A549 treated with DMSO at 1 μM for 4 hours (cell line): Measurements from ENCODE around the gene CERKL. TPM values are rescaled to one million over a fixed set of nuclear protein-coding genes. Genes with fewer than 3 reads are reported as not detected.

Experiments
- total RNA-seq: library from RNA; stranded (reverse); fragments of 200-300 nt; extraction: Qiagen RNA extraction; gene quantifications from 5 replicates; pipeline ENCODE4 v1.2.3, GENCODE V29; 2022; ENCODE audit warnings: low read depth

Gene CERKL
- total RNA-seq = 0.30 to 0.40 TPM (median 0.34 TPM) in 5 replicates

GRCh38 chr2:181656450-181657291 is at the start of gene CERKL:
CERKL (minus strand) TSS chr2:181657105; CDS start chr2:181657006, 99 bp downstream.

GRCh38 chr2:181680055-181680936 is 23.4 kb upstream of the CERKL start, which contains the start of gene NEUROD1:
NEUROD1 (minus strand) TSS chr2:181680517; CDS start chr2:181678860, 1,657 bp downstream.

Other genes with a start within 250 kb of the CERKL start
- gene ITGA4, start 199.7 kb downstream of the CERKL start, total RNA-seq = 1.3 to 3.1 TPM (median 2.1 TPM) in 5 replicates
- not detected in 5 replicates for gene NEUROD1, start 23.4 kb upstream of the CERKL start, total RNA-seq
- gene ITPRID2, start 234.6 kb upstream of the CERKL start, total RNA-seq = 60.4 to 83.5 TPM (median 76.1 TPM) in 5 replicates